Measurements from ENCODE around the gene DPYSL3.
"Not testable (repeated sequence)": the region's sequence is repeated elsewhere in the genome, so short reads cannot be mapped to it uniquely, and the experiment has no call there.

DPYSL3 gene

DNA sequence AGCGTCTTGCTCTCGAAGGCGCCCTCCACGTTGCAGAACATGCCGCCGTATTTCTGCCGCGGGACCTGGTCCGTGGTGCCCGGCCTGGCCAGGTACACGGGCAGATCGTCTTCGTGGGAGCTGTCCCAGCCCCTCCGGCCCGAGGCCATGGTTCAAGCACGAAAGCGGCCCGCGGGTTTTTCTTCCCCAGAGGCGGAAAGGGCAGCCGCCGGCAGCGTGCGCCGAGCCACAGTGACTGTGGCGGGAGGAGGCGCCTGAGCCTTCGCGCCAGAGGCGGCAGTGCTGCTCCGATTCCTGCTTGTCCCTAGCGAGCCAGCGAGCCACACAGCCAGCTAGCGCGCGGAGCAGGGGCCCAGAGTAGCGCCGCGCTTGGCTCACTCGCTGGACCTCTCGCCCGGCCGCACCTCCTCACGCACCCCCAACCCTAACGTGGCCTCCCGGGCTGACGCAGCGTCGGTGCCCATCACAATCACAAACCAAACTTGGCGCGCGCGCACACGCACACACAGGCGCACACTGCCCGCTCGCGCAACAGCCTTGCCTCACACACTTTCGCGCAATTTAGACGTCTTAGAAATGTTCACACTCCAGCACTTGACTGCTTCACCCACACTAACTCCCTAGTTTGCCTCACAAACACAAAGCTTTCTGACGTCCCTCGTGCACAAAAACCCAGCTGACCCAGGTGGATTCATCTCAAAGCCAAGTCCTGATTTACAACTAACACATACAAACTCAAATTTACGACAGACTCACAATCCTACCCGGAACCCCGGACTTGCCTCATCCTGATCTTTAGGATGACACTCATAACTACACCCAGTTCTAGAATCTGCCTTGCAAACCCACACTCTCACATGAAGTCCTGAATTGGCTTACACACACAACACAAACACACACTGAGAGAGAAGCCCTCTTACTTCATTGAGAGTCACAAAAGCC lies at the start of gene DPYSL3:
TSS of gene DPYSL3 (minus strand) at position 359 of the 942 bp plus-strand sequence. CDS start at position 149, 210 bp downstream.
- DNase-seq (ENCODE audit: low read depth, low spot score) = peak; percentile 94

DNA sequence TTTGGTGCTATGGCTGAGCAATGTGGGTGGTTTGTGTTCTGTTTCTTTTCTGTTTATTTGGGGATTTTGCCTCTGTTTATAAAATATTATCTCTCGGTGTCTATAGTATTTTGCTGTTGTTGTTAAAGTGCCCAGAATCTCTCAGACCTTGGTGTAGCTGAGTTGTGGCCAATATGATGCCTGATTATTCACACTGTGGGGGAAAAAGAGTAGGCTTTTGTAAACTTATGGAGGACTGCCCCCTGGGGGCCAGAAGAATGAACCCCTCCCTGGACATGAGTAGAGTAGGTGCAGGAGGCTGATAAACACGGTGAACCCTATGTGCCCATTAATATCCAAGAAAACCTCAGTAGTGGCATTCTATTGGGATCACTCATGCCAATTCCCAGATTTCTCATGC lies 49.0 kb upstream of the DPYSL3 start:
- DNase-seq (ENCODE audit: low read depth, low spot score) = peak; percentile 92

DNA sequence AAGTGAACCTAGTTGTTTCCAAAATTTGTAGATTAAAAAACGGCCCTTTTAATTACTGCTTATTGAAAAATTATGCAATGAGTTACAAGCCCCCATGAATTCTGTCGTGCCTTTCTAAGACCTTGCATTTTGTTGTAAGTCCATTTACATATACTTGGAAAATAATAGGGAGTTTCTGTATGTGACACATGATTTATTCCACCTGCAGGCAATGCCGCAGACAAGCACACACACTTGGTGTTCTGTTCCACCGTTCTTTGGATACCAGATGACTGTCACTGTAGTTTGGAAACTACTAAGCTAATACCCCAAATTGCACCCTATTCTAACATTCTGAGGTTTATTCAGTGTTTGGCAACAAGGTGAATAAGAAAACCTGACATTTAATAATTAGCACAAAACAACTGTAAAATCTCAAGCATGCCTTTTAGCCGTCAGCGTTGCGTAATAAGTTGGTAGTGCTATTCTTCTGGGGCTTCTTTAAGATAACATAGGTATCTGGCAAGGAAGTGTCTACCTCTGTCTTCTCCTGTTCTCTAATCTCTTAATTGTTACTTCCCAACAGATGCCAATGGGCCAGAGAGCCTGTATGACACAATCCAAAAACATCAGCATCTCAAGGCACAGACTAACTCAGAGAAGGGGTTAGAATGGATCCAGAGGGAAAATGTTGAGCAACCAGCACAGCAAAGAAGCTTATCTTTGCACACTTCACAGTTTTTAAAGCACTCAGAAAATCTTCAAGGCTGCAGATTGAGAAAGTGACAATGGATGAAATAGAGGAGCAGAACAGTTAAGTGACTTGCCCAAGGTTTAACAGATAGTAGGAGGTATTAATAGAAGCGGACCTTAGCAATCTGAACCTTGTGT lies 48.2 kb upstream of the DPYSL3 start:
- DNase-seq (ENCODE audit: low read depth, low spot score) = no peak

DNA sequence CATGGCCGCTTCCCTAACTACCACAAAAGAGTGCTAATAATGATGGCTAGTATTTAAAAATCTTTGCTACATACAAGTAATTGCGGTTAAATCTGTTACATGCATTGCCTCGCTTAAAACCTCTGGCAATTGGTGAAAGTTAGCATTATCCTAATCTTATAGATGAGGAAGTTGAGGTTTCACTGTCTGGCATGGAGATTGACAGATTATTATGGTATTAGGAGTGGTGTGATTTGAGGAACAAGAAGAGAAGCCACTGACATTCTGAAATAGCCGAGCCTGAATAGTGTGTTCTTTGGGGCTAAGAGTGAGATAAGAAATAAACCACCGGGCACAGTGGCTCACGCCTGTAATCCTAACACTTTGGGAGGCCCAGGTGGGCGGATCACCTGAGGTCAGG lies 45.3 kb upstream of the DPYSL3 start:
- DNase-seq (ENCODE audit: low read depth, low spot score) = no peak

DNA sequence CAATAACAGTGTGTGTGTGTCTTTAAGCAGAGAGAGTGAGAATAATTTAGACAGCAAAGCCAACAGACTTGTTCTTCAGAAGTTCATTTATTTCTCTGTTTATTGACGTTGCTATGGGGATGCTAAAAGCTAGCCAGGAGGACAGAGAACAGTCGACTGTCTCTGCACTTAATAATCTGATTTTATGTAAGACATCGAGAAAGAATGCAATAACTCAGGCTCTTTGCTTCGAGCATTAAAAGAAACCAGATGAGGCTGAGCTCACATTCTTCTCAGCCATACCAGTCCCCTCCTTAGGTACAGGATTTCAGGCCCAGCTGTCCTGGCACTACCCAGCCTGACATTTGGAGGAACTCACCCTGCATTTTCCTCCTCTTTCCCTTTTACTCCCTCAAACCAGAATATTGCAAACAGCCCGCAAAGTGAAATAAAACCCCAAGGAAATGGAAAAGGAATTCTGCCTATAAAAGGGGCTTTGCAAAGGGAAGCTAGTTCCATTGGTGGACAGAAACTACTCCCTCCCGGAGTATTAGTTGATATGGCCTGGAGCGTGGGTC lies 44.5 kb upstream of the DPYSL3 start:
- DNase-seq (ENCODE audit: low read depth, low spot score) = peak; percentile 81

DNA sequence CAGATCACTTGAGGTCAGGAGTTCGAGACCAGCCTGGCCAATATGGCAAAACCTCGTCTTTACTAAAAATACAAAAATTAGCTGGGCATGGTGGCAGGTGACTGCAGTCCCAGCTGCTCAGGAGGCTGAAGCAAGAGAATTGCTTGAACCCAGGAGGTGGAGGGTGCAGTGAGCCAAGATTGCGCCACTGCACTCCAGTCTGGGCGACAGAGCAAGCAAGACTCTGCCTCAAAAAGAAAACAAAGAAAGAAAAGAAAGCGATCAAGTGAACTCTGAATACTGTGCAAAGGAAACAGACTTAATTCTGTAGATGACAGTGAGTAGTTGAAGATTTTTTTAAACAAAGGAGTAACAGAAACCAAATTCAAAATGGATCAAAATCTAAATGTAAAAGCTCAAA lies 43.9 kb upstream of the DPYSL3 start:
- DNase-seq (ENCODE audit: low read depth, low spot score) = not testable (repeated sequence)

DNA sequence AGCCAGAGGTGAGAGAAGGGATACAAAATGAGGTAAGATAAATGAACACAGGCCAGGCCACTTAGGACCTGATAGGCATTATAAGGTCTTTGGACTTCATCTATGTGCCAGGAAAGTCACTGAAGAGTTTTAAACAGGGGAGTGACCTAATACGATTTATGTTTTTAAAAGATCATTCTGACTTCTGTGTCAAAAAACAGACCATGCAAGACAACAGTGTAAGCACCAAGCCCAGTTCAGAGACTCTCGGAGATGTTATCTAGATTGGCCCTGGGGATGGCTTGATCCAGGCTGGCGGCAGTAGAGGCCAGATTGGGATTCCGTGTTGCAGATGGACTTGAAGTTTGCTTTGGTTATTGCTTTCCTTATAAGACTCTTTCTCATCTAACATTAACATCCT lies 43.0 kb upstream of the DPYSL3 start:
- DNase-seq (ENCODE audit: low read depth, low spot score) = no peak

DNA sequence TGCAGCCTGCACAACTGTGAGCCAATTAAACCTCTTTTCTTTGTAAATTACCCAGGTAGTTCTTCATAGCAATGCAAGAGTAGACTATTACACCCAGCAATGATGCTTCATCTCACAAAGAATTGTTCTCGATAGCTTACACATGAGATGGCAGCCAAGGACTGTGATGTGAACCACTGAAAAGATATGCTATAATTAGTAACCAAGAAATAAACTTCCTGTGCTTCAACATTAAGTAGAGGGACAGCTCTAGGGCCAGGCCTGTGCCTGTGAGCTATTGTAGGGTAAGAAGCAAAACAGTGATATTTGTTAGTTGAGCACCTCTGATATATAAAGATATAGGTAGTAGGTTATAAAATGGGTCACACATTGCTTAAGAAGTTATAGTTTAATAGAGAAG lies 41.8 kb upstream of the DPYSL3 start:
- DNase-seq (ENCODE audit: low read depth, low spot score) = no peak

DNA sequence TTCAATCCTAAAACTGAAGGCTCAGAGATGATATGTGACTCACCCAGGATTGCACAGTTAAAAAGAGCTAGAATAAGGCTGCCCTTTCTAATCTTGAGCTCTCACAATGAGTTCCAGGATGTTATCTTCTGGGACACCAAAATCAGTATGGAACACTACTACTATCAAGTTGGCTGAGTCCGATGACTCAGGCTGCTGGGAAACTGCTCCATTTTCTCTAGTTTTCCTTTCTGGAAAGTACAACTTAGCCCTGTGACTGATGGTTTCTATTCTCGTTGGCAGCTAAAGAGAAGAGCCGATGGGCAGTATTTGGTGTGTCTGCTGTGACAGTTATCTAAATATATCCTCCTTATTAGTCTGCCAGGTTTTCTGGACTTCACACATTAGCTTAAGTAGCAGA lies 37.9 kb upstream of the DPYSL3 start:
- DNase-seq (ENCODE audit: low read depth, low spot score) = peak; percentile 42

DNA sequence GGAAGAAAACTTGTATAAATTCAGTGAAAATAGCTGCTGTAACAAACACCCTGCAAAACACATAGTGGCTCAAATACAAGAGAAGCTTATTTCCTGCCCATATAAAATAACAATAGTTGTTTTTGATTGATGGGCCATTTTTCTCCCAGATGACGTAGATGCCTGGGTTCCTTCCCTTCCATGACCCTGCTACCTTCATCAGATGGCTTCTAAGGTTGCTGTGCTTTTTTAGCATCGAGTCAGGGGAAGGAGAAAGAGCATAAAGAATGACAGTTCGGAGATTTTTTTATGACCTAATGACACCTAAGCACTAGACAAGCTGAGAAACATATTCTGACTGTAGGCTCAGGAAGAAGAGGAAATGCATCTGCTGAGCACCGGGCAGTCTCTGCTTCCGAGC lies 34.7 kb upstream of the DPYSL3 start:
- DNase-seq (ENCODE audit: low read depth, low spot score) = no peak

DNA sequence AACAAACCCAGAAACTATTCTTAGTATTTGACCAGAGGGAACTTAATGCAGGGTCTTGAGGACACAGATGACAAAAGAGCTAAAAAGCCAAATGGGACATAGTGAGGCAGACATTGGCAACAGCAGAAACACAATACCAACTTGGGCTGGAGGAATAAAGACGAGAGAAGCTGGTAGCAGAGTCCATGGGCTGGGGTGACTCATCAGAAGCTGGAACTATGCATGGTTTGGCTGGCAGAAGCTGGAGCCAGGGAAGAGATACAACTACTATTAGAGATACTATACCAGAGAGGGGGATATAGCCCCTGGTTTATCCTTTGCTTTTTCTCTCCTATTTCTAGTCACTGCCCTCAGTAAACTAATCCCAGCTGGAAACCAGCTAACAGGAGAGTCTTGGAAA lies 29.2 kb upstream of the DPYSL3 start:
- DNase-seq (ENCODE audit: low read depth, low spot score) = peak; percentile 67

DNA sequence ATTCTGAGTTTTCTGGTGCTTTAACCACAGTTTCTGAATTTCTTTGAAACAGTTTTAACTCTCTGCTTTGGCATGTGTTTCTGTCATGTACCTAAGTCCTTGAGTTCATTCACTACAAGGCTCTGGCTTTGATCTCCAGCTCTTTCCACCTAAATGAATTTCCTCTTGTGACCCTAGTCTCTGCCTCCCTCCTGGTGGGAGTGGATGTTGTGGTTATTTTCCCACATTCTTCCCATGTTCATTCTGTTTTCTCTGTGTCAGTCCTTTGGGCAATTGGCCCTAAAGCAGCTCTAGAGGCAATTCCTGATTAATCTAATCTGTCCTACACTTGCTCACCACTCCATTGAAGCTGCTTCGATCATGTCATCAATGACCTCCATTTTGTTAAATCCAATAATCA lies 28.4 kb upstream of the DPYSL3 start:
- peak; percentile 84 for DNase-seq (ENCODE audit: low read depth, low spot score)

DNA sequence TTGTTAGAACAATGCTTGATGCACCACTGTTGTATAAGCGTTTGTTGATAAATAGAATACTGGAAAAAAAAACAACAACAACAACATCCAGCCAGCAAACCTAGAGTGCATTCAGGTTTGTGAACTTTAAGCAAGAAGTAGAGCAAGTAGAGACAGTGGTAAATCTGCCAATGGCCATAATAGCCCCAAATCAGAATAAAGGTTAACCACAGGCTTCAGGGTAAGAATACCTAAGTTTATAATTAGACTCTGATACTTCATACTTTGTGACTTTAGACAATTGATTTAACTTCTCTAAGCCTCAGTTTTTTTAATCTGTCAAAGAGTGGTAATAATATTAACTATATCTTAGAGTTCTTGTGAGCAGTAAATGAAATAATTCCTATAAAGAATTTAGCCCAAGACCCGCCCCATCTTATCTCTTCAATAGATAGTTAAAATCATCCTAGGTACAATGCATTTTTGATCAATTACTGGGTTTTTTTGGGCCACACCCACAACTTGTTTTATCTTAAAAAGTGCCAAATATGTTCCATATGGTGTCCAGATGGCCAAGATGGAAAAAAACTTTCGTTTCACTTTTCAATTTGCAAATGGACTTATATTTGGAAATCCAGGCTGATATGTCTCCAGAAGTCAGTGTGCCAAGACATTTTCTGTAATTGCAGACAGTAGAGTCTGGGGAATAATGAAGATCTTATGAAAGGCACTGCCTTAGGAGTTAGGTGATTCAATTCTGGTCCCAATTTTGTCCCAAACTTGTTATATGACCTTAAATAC lies 24.5 kb upstream of the DPYSL3 start:
- DNase-seq (ENCODE audit: low read depth, low spot score) = no peak

DNA sequence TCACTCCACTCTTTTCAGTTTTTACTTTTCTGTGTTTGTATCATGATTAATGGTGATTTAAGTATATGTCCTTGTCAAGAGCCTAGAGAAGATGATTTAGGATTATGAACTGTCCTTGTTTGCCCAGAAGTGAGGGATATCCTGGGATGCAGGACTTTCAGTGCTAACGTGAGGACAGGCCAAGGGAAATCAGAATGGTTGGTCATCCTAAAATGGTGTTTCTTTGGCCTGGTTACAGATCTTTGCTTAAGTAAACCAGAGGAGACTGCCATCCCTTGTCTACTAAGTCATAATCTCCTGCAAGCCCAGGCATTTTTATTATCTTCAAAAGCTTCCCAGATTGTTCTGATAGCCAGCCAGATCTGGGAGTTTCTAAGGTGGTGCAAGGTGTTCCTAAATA lies 22.3 kb upstream of the DPYSL3 start:
- no peak for DNase-seq (ENCODE audit: low read depth, low spot score)

DNA sequence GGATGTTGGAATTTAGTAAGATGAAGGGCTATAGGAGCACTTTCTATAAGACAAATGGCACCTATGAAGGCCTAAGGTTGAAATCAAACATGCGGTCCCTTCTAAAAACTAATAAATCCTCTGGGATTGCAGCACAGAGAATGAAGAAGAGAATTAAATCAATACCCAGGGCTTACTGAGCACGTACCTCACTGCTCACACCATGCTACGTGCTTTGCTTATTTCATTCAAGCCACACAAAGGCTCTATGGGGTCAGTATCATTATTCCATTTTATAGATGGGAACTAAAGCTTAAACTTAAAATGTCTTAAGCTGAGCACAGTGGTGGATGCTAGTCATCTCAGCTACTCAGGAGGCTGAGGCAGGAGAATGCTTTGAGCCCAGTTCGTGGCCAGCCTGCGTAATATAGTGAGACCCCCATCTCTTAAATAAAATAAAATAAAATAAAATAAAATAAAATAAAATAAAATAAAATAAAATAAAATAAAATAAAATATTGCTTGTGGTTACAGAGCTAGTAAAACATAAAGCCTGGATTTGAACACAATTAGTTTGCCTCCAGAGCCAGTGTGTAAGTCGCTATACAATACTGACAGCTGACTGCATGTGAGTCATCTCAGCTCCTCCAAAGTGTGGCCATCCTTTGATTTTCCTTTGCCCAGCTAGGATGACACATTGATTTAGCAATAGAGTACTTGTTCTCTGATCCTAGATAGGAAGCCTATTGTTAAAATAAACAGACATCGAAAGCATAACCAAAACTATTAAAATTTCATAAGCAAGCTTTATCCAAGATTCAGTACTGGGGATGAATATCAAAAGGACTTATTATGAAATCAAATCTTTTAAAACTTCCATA lies 20.9 kb upstream of the DPYSL3 start:
- DNase-seq (ENCODE audit: low read depth, low spot score) = peak; percentile 60

DNA sequence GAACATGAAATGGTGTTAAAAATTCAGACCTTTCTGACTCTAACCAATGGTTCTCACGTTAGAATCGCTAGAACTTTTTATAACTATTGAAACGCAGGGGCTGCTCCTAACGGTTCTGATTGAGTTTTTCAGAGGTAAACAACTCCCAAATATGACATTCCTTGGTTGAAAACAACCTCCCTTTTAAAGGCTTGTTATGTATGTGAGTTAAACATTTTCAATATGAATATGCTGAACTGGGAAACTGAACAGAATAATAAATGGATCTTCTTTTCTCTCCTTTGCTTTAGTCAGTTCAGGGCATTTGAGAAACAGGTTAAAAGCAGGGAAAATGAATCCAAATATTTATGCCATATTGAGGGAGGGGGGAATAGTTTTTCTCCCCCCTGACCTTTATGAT lies 13.2 kb upstream of the DPYSL3 start:
- no peak for DNase-seq (ENCODE audit: low read depth, low spot score)

DNA sequence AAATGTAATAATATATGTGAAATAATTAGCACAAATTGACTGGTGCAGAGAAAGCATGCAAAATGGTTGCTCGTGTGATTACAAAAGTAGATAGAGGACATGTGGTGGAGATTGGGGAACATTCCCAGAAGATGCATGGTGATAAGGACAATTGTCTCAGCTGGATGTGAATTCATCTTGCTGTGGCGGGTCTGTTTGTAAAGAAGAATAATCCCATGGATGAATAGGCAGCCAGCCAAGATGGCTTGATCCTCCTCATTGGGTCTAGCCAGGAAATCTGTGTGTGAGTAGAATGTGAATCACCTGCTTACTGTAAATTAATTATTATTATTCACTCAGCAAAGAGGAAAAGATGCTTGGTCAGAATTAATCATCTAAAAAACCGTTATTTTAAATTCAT lies 12.6 kb upstream of the DPYSL3 start:
- DNase-seq (ENCODE audit: low read depth, low spot score) = peak; percentile 41

DNA sequence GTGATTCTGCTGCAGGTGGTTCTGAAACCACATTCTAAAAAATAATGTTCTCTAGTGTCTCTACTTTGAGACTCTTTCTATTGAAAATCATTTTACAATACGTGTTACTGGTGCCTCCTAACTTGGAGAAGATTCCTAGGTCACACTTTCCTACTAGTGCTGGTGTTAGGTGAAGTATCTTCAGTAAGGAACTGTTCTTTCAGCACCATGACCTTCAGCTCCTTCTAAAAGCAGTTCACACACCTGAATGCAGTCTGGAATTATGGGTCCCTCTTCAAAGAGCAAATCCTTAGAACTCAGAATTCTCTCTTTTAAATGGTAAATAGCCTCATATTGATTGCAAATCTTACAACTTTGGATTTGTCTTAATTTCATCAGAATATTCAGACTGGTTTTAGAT lies 10.6 kb upstream of the DPYSL3 start:
- peak; percentile 33 for DNase-seq (ENCODE audit: low read depth, low spot score)

DNA sequence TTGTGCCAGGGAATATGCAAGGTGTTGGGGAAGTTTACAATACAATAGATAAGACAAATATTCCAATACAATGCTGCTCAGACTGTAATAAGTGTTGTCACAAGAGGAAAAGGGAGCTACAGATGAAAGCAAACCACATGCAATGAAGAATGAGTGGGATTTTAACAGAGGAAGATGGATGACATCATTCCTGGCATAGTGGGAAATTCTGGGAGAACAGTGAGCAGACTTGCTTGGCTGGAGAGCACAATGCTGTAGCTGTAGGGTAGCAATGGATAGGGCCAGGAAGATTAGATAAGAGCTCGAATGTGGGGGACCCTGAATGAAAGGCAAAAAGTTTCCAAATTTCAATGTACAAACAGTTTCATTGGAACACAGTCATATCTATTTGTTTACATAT lies 9.5 kb upstream of the DPYSL3 start:
- DNase-seq (ENCODE audit: low read depth, low spot score) = no peak

DNA sequence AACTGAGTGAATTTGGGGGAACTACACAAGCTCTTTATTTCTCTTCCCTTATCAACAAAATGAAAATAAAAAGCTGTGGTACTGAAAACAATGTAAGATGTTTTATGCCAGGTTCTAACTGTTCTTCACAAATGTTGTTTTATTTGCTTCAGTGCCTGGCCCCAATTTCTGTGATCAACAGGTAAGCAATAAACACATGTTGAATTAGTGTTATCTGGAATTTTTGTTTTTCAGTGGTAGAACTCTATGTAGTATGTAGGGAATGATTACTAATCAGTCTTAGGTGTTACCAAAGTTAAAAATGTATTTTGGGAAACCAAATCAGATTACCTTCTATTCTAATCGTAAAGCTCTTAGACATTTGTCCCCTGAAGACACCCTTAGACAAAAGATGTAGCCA lies 7.5 kb upstream of the DPYSL3 start:
- DNase-seq (ENCODE audit: low read depth, low spot score) = no peak

DNA sequence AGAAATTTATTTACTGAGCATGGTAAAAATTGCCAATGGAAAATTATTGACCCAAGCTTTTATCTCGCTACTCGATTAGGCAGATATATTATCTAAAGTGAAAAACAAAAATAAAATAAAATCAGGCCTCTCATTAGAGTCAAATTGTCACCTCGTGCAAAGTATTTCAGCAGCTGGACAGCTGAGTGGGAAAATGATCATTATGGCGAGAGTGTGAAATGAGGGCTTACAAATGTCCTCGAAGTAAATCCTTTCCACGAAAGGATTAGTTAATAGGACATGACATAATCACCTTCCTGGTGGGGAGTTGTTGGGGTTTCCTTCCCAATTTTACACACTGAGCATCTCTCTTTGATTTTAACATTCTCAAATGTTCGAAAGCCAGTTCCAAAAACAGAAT lies 5.4 kb upstream of the DPYSL3 start:
- DNase-seq (ENCODE audit: low read depth, low spot score) = no peak

Data from astrocyte of the hippocampus (primary cell).